Mesendoderm (in vitro differentiated cells): Measurements from ENCODE around the gene PBX1.

Experiments
- DNase-seq: peaks from one replicate; pipeline ENCODE4 v3.0.0; 2013
- H2AK5ac ChIP-seq: 2 replicates; pipeline ENCODE4 v1.6.1; 2013; ENCODE audit warnings: low read length, inconsistent platforms
- H2BK120ac ChIP-seq: 2 replicates; pipeline ENCODE4 v1.6.1; 2013; ENCODE audit warnings: low read depth, mild to moderate bottlenecking, low read length, moderate library complexity, mixed read lengths
- H2BK15ac ChIP-seq: replicated peaks from 2 replicates; pipeline ENCODE4 v1.6.1; 2013; ENCODE audit warnings: low read depth, mild to moderate bottlenecking, moderate library complexity
- H2BK5ac ChIP-seq: 2 replicates; pipeline ENCODE4 v1.6.1; 2013; ENCODE audit warnings: low read length, inconsistent platforms
- H3K18ac ChIP-seq: 2 replicates; pipeline ENCODE4 v1.6.1; 2013; ENCODE audit warnings: mild to moderate bottlenecking, low read length, mixed read lengths
- H3K23ac ChIP-seq: one replicate; pipeline ENCODE4 v1.6.1; 2013; ENCODE audit warnings: low read length
- H3K27ac ChIP-seq: 2 replicates; pipeline ENCODE4 v1.5.1; 2013; ENCODE audit warnings: low read depth, mild to moderate bottlenecking, inconsistent platforms, low read length, moderate library complexity
- H3K27me3 ChIP-seq: 2 replicates; pipeline ENCODE4 v1.6.1; 2013; ENCODE audit warnings: low read length, control low read depth, mild to moderate bottlenecking, inconsistent platforms; ENCODE audit not compliant: insufficient read depth, poor library complexity
- H3K36me3 ChIP-seq: 2 replicates; pipeline ENCODE4 v1.6.1; 2013; ENCODE audit warnings: low read length, inconsistent platforms; ENCODE audit not compliant: control insufficient read depth, insufficient read depth
- H3K4ac ChIP-seq: one replicate; pipeline ENCODE4 v1.6.1; 2013; ENCODE audit warnings: low read depth, mild to moderate bottlenecking, low read length, moderate library complexity
- H3K4me1 ChIP-seq: 2 replicates; pipeline ENCODE4 v1.6.1; 2013; ENCODE audit warnings: low read depth, low read length, inconsistent platforms; ENCODE audit not compliant: control insufficient read depth
- H3K4me2 ChIP-seq: 2 replicates; pipeline ENCODE4 v1.6.1; 2013; ENCODE audit warnings: low read length
- H3K4me3 ChIP-seq: 2 replicates; pipeline ENCODE4 v1.5.1; 2013; ENCODE audit warnings: mild to moderate bottlenecking, low read length
- H3K56ac ChIP-seq: one replicate; pipeline ENCODE4 v1.6.1; 2013; ENCODE audit warnings: low read length
- H3K79me1 ChIP-seq: 2 replicates; pipeline ENCODE4 v1.6.1; 2013; ENCODE audit warnings: low read length, inconsistent platforms
- H3K79me2 ChIP-seq: 2 replicates; pipeline ENCODE4 v1.6.1; 2013; ENCODE audit warnings: mild to moderate bottlenecking, low read length; ENCODE audit not compliant: control insufficient read depth, insufficient read depth
- H3K9ac ChIP-seq: 2 replicates; pipeline ENCODE4 v1.6.1; 2013; ENCODE audit warnings: low read length, inconsistent platforms
- H4K5ac ChIP-seq: one replicate; pipeline ENCODE4 v1.6.1; 2013; ENCODE audit warnings: low read length
- H4K8ac ChIP-seq: one replicate; pipeline ENCODE4 v1.6.1; 2013; ENCODE audit warnings: low read depth, mild to moderate bottlenecking, control low read depth, low read length, moderate library complexity
- WGBS: extraction: QIAGEN DNeasy Blood & Tissue Kit; methylation state at CpG from one replicate; pipeline ENCODE4 v1.1.7; 2013; ENCODE audit warnings: low lambda C conversion rate, missing lambda C conversion rate; ENCODE audit not compliant: insufficient coverage; ENCODE audit errors: extremely low coverage; 5-methylcytosine and 5-hydroxymethylcytosine counted together

Gene PBX1

GRCh38 chr1:164739189-164739588, 180.2 kb downstream of the PBX1 start:
- H3K27ac ChIP-seq, result no peak overlapping the region
- no peaks in the 10 kb centered on the region for H3K27me3 ChIP-seq
- no peak overlapping the region for H3K18ac ChIP-seq
- H3K4me1 ChIP-seq, result no peaks in the 10 kb centered on the region
- H2BK120ac ChIP-seq, result no peak overlapping the region
- no peaks in the 10 kb centered on the region for H3K79me2 ChIP-seq
- no peak overlapping the region for H3K9ac ChIP-seq
- no CpG with 5 or more reads among the region's 10 CpGs for WGBS
- no peak overlapping the region for H3K56ac ChIP-seq
- no peak for DNase-seq
- H3K4me2 ChIP-seq, result no peak overlapping the region
- H4K5ac ChIP-seq, result no peak overlapping the region
- no peak overlapping the region for H3K4me3 ChIP-seq
- no peak overlapping the region for H2AK5ac ChIP-seq
- H2BK15ac ChIP-seq, result no peak overlapping the region
- H3K4ac ChIP-seq, result no peak overlapping the region
- H2BK5ac ChIP-seq, result no peak overlapping the region
- H3K23ac ChIP-seq, result no peak overlapping the region
- H4K8ac ChIP-seq, result no peak overlapping the region
- no peaks in the 10 kb centered on the region for H3K36me3 ChIP-seq
- H3K79me1 ChIP-seq, result no peaks in the 10 kb centered on the region

- no peak overlapping the region for H4K5ac ChIP-seq
- H2AK5ac ChIP-seq, result no peak overlapping the region
- H3K4me3 ChIP-seq, result no peak overlapping the region
- no peaks in the 10 kb centered on the region for H3K79me2 ChIP-seq
- no peak overlapping the region for H3K18ac ChIP-seq
- H3K9ac ChIP-seq, result no peak overlapping the region
- no peaks in the 10 kb centered on the region for H3K36me3 ChIP-seq
- no CpG with 5 or more reads among the region's 3 CpGs for WGBS
- H3K4me1 ChIP-seq, result no peaks in the 10 kb centered on the region
- no peak overlapping the region for H2BK5ac ChIP-seq
- H3K27ac ChIP-seq, result no peak overlapping the region
- no peak overlapping the region for H3K4me2 ChIP-seq
- H3K56ac ChIP-seq, result no peak overlapping the region
- H2BK15ac ChIP-seq, result no peak overlapping the region
- H3K4ac ChIP-seq, result no peak overlapping the region
- H4K8ac ChIP-seq, result no peak overlapping the region
- no peaks in the 10 kb centered on the region for H3K27me3 ChIP-seq
- H3K23ac ChIP-seq, result no peak overlapping the region
- no peak overlapping the region for H2BK120ac ChIP-seq
- H3K79me1 ChIP-seq, result no peaks in the 10 kb centered on the region
- no peak for DNase-seq
These were observed 181.1 kb downstream of the PBX1 start for GRCh38 chr1:164740000-164740526.

GRCh38 chr1:164742745-164743144, 183.8 kb downstream of the PBX1 start:
- no CpG with 5 or more reads among the region's 3 CpGs for WGBS
- Histone ChIP-seq H3K4ac (no peak overlapping the region), H3K4me3 (no peak overlapping the region), H3K9ac (no peak overlapping the region), H2BK5ac (no peak overlapping the region), H3K4me2 (no peak overlapping the region), H3K23ac (no peak overlapping the region), H2AK5ac (no peak overlapping the region), H4K8ac (no peak overlapping the region), H3K79me2 (no peaks in the 10 kb centered on the region), H4K5ac (no peak overlapping the region), H3K56ac (no peak overlapping the region), H3K27ac (no peak overlapping the region), H3K27me3 (no peaks in the 10 kb centered on the region), H3K79me1 (no peaks in the 10 kb centered on the region), H3K18ac (no peak overlapping the region), H2BK15ac (no peak overlapping the region), H3K36me3 (no peaks in the 10 kb centered on the region), H2BK120ac (no peak overlapping the region), H3K4me1 (no peaks in the 10 kb centered on the region)
- no peak for DNase-seq

GRCh38 chr1:164743976-164744375, 185.0 kb downstream of the PBX1 start:
- no peaks in the 10 kb centered on the region for H3K79me2 ChIP-seq
- no peak overlapping the region for H4K5ac ChIP-seq
- H3K56ac ChIP-seq, result no peak overlapping the region
- no peak overlapping the region for H4K8ac ChIP-seq
- H3K36me3 ChIP-seq, result no peaks in the 10 kb centered on the region
- H3K27ac ChIP-seq, result no peak overlapping the region
- no peak for DNase-seq
- H3K4me1 ChIP-seq, result no peaks in the 10 kb centered on the region
- H3K9ac ChIP-seq, result no peak overlapping the region
- H2AK5ac ChIP-seq, result no peak overlapping the region
- no peaks in the 10 kb centered on the region for H3K27me3 ChIP-seq
- H2BK5ac ChIP-seq, result no peak overlapping the region
- no peak overlapping the region for H3K4ac ChIP-seq
- no peak overlapping the region for H3K4me3 ChIP-seq
- no peak overlapping the region for H3K23ac ChIP-seq
- no peak overlapping the region for H2BK120ac ChIP-seq
- H3K18ac ChIP-seq, result no peak overlapping the region
- WGBS, result no CpG with 5 or more reads among the region's 2 CpGs
- H3K79me1 ChIP-seq, result no peaks in the 10 kb centered on the region
- no peak overlapping the region for H3K4me2 ChIP-seq
- H2BK15ac ChIP-seq, result no peak overlapping the region

GRCh38 chr1:164745736-164746135, 186.8 kb downstream of the PBX1 start:
- Histone ChIP-seq H3K79me2 (no peaks in the 10 kb centered on the region), H2BK5ac (no peak overlapping the region)
- WGBS, result no CpG with 5 or more reads among the region's 5 CpGs

GRCh38 chr1:164746632-164747031, 187.6 kb downstream of the PBX1 start:
- H4K8ac ChIP-seq, result no peak overlapping the region
- no peak overlapping the region for H3K27ac ChIP-seq
- WGBS, result no CpG with 5 or more reads among the region's 5 CpGs
- no peaks in the 10 kb centered on the region for H3K27me3 ChIP-seq
- no peak overlapping the region for H2BK120ac ChIP-seq
- H3K9ac ChIP-seq, result no peak overlapping the region
- no peaks in the 10 kb centered on the region for H3K79me1 ChIP-seq
- H3K79me2 ChIP-seq, result no peaks in the 10 kb centered on the region
- H3K4me3 ChIP-seq, result no peak overlapping the region
- H3K4ac ChIP-seq, result no peak overlapping the region
- no peak overlapping the region for H4K5ac ChIP-seq
- no peak overlapping the region for H2AK5ac ChIP-seq
- no peaks in the 10 kb centered on the region for H3K4me1 ChIP-seq
- no peak overlapping the region for H3K4me2 ChIP-seq
- no peaks in the 10 kb centered on the region for H3K36me3 ChIP-seq
- H3K56ac ChIP-seq, result no peak overlapping the region
- DNase-seq, result no peak
- no peak overlapping the region for H2BK15ac ChIP-seq
- H2BK5ac ChIP-seq, result no peak overlapping the region
- H3K23ac ChIP-seq, result no peak overlapping the region
- H3K18ac ChIP-seq, result no peak overlapping the region

More at GRCh38 chr1:164745736-164746135, 186.8 kb downstream of the PBX1 start:
- Histone ChIP-seq H2AK5ac (no peak overlapping the region), H4K5ac (no peak overlapping the region), H3K18ac (no peak overlapping the region), H3K23ac (no peak overlapping the region), H3K36me3 (no peaks in the 10 kb centered on the region), H3K56ac (no peak overlapping the region), H3K4me2 (no peak overlapping the region), H2BK120ac (no peak overlapping the region), H3K4ac (no peak overlapping the region), H3K4me3 (no peak overlapping the region), H3K27ac (no peak overlapping the region), H3K4me1 (no peaks in the 10 kb centered on the region), H3K79me1 (no peaks in the 10 kb centered on the region), H2BK15ac (no peak overlapping the region), H3K27me3 (no peaks in the 10 kb centered on the region), H3K9ac (no peak overlapping the region), H4K8ac (no peak overlapping the region)
- DNase-seq, result no peak
